Lower leg skin (tissue), 3 donors: ENCODE results near the gene SH2D3C.

Experiments
- POLR2A ChIP-seq, 2 donors: fragments of 450-650 bp; IDR thresholded peaks; one replicate each; pipeline ENCODE4 v1.6.1; 2016 to 2017; ENCODE audit warnings: antibody characterized with exemption in 2 of 2, mild to moderate bottlenecking in 1 of 2, moderate library complexity in 1 of 2
- TF ChIP-seq, protein P1 (sequence below), 3 donors: fragments of 450-650 bp; IDR thresholded peaks; one replicate each; pipeline ENCODE4 v1.5.1; 2016; ENCODE audit warnings: antibody characterized with exemption in 3 of 3, mild to moderate bottlenecking in 3 of 3, moderate library complexity in 2 of 3

DNA sequence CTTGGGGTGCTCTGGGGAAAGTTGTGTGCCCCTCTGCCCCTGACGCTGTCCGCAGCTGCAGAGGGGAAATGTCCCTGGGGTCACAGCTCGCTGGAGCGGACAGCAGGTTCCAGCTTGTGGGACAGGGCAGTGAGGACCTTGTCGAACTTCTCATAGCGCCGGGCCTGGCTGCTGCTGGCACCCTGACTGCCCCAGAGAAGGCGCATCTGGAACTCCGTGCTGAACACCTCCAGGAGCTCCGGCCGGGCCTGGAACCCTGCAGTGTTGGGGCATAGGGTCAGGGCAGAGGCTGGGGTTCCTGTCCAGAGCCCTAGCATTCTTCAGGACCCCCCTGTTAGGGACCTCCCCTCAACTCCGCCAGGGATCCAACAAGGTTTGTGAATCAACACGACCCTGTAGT lies 39.8 kb downstream of the SH2D3C start:
- TF ChIP-seq, protein P1, sequence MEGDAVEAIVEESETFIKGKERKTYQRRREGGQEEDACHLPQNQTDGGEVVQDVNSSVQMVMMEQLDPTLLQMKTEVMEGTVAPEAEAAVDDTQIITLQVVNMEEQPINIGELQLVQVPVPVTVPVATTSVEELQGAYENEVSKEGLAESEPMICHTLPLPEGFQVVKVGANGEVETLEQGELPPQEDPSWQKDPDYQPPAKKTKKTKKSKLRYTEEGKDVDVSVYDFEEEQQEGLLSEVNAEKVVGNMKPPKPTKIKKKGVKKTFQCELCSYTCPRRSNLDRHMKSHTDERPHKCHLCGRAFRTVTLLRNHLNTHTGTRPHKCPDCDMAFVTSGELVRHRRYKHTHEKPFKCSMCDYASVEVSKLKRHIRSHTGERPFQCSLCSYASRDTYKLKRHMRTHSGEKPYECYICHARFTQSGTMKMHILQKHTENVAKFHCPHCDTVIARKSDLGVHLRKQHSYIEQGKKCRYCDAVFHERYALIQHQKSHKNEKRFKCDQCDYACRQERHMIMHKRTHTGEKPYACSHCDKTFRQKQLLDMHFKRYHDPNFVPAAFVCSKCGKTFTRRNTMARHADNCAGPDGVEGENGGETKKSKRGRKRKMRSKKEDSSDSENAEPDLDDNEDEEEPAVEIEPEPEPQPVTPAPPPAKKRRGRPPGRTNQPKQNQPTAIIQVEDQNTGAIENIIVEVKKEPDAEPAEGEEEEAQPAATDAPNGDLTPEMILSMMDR (IDR thresholded peaks at IDR 0.05) = no peak
- TF ChIP-seq POLR2A (IDR thresholded peaks at IDR 0.05) = no peak
